AG10803 (cell line): ENCODE measurements around the gene PFDN6.
A peak's percentile ranks its signal among the peaks of the same experiment; 100 is the strongest.

Experiments used
- DNase-seq: peaks from one replicate; pipeline ENCODE4 v3.0.0; 2010; ENCODE audit warnings: low read depth
- H3K4me3 ChIP-seq: 2 replicates; pipeline ENCODE4 v1.5.1; 2011; ENCODE audit warnings: mild to moderate bottlenecking, low read length, control low read depth
- CTCF ChIP-seq: conservative IDR thresholded peaks from 2 replicates; pipeline ENCODE4 v1.5.1; 2011; ENCODE audit warnings: mild to moderate bottlenecking, low read length, control low read depth, inconsistent platforms

PFDN6 gene

GRCh38 chr6:33290459-33290858 lies 1.1 kb downstream of the PFDN6 start:
- no peak for DNase-seq
- TF ChIP-seq CTCF = no peak
- H3K4me3 ChIP-seq = peak overlapping the region; percentile 96

- no peak for TF ChIP-seq CTCF
- DNase-seq = no peak
- no peak overlapping the region for H3K4me3 ChIP-seq
These were observed 3.7 kb downstream of the PFDN6 start for GRCh38 chr6:33292996-33293682.

GRCh38 chr6:33294086-33294823 lies 4.9 kb downstream of the PFDN6 start:
- no peak for TF ChIP-seq CTCF
- no peak overlapping the region for H3K4me3 ChIP-seq
- DNase-seq = no peak

- no peak for TF ChIP-seq CTCF
- no peak overlapping the region for H3K4me3 ChIP-seq
- DNase-seq = no peak
These were observed 6.4 kb downstream of the PFDN6 start for GRCh38 chr6:33295621-33296369.

- no peak for TF ChIP-seq CTCF
These were observed 7.5 kb downstream of the PFDN6 start for GRCh38 chr6:33296797-33297405.

GRCh38 chr6:33297406-33297955 lies 8.1 kb downstream of the PFDN6 start:
- peak overlapping the region; percentile 99 for H3K4me3 ChIP-seq
- no peak for DNase-seq
- TF ChIP-seq CTCF = no peak

More at GRCh38 chr6:33296797-33297405, 7.5 kb downstream of the PFDN6 start:
- H3K4me3 ChIP-seq = peak overlapping the region; percentile 99; the same call in 1 of the 2 replicates
- no peak for DNase-seq
